GM12878 (cell line): Measurements from ENCODE around the gene DNAJC15. TPM values are rescaled to one million over a fixed set of nuclear protein-coding genes. Genes with fewer than 3 reads are reported as not detected.

ENCODE experiments used
- BHLHE40 ChIP-seq, 2 experiments: fragments of 450-650 bp in 1 of 2; IDR thresholded peaks; 2 replicates each; pipeline ENCODE4 v1.6.1; 2011 to 2017; ENCODE audit warnings: low read depth in 2 of 2, borderline replicate concordance in 1 of 2, improper control_type of control experiment in 1 of 2, low read length in 1 of 2, mild to moderate bottlenecking in 1 of 2
- CEBPB ChIP-seq, 2 experiments: fragments of 150-350 bp in 1 of 2; IDR thresholded peaks; 2 replicates each; pipeline ENCODE4 v1.6.1; 2012 to 2014; ENCODE audit warnings: low read depth in 2 of 2, low read length in 2 of 2, borderline replicate concordance in 1 of 2, inconsistent platforms in 1 of 2
- CHD1 ChIP-seq: IDR thresholded peaks from 2 replicates; pipeline ENCODE4 v1.6.1; 2012; ENCODE audit warnings: low read depth, low read length, improper control_type of control experiment
- CREB1 ChIP-seq: IDR thresholded peaks from 2 replicates; pipeline ENCODE4 v1.6.1; 2012; ENCODE audit warnings: low read depth, mild to moderate bottlenecking, inconsistent platforms
- EGR1 ChIP-seq, 2 experiments: IDR thresholded peaks; 1 replicate in 1 of 2; 2 replicates in 1 of 2; pipeline ENCODE4 v1.6.1; 2011 to 2012; ENCODE audit warnings: low read depth in 2 of 2, low read length in 2 of 2, borderline replicate concordance in 1 of 2, mild to moderate bottlenecking in 1 of 2, moderate library complexity in 1 of 2
- HDAC6 ChIP-seq: fragments of 200-600 bp; sonication (generic); IDR thresholded peaks from one replicate; pipeline ENCODE4 v1.8.0; 2017; ENCODE audit warnings: antibody characterized with exemption; ENCODE audit not compliant: unreplicated experiment
- IKZF2 ChIP-seq, 2 experiments: fragments of 450-650 bp; IDR thresholded peaks; 2 replicates each; pipeline ENCODE4 v1.6.1; 2017; ENCODE audit warnings: mild to moderate bottlenecking in 2 of 2, moderate library complexity in 2 of 2
- MEF2A ChIP-seq: IDR thresholded peaks from 2 replicates; pipeline ENCODE4 v1.6.1; 2011; ENCODE audit warnings: low read depth, mild to moderate bottlenecking, low read length, moderate library complexity; ENCODE audit not compliant: insufficient read depth
- RB1 ChIP-seq: fragments of 450-650 bp; formaldehyde crosslinking; IDR thresholded peaks from 2 replicates; pipeline ENCODE4 v1.6.1; 2017; ENCODE audit warnings: mild to moderate bottlenecking, borderline replicate concordance
- RFX5 ChIP-seq: IDR thresholded peaks from 2 replicates; pipeline ENCODE4 v1.6.1; 2011; ENCODE audit warnings: low read depth, low read length, improper control_type of control experiment
- STAT3 ChIP-seq: IDR thresholded peaks from 2 replicates; pipeline ENCODE4 v1.6.1; 2011; ENCODE audit warnings: low read depth, low read length, improper control_type of control experiment
- ZBTB4 ChIP-seq: fragments of 450-650 bp; formaldehyde crosslinking; IDR thresholded peaks from 2 replicates; pipeline ENCODE4 v1.4.0; 2022; ENCODE audit warnings: mild to moderate bottlenecking, moderate library complexity
- polyA plus RNA-seq, 11 experiments: library from polyadenylated mRNA; depleted of rRNA in 4 of 11; unstranded in 6 of 11; stranded (reverse) in 5 of 11; fragments of >200 nt; fragmentation: Nextera tagmentation in 4 of 11; fragmentation: Illumina TruSeq in 1 of 11; extraction: Ambion mirVana in 4 of 11; extraction: Trizol in 1 of 11; gene quantifications; 1 replicate in 1 of 11; 2 replicates in 10 of 11; pipeline versions ENCODE4 v1.2.1 to v1.2.3, GENCODE V29; 2011 to 2016; ENCODE audit warnings: inconsistent platforms in 2 of 11, missing spikeins in 2 of 11, low read depth in 1 of 11
- total RNA-seq, 4 experiments: library from RNA; depleted of rRNA in 3 of 4; stranded (reverse); fragments of >200 nt in 3 of 4; fragmentation: Illumina TruSeq in 1 of 4; extraction: Trizol in 1 of 4; gene quantifications; 2 replicates each; pipeline versions ENCODE4 v1.2.1 to v1.2.3, GENCODE V29; 2013 to 2021

DNAJC15 gene
- total and polyA plus RNA-seq, 10 of the 15 experiments (the other 5 are each of a cell fraction or from before 2014, with no cell fraction given), result 13.1 to 104 (median 54.4) TPM

- TF ChIP-seq MEF2A, result 0 out of 2 replicates have a peak, but pooled peaks have one; percentile 20
- peak; percentile 41; the same call in 1 of the 2 replicates for TF ChIP-seq CREB1
- TF ChIP-seq CHD1, result no peak
- TF ChIP-seq STAT3, result no peak
- TF ChIP-seq RFX5, result no peak
- TF ChIP-seq BHLHE40 (IDR thresholded peaks at IDR 0.05; ENCODE audit: borderline replicate concordance in 1 of 2, low read depth in 2 of 2, low read length in 1 of 2), result no peak
- no peak for TF ChIP-seq ZBTB4 (CRISPR knock-in tag)
- TF ChIP-seq HDAC6, result no peak
- no peak for TF ChIP-seq IKZF2 (IDR thresholded peaks at IDR 0.05)
- TF ChIP-seq RB1, result no peak
- TF ChIP-seq EGR1 (IDR thresholded peaks at IDR 0.05; ENCODE audit: borderline replicate concordance in 1 of 2, low read depth in 2 of 2, low read length in 2 of 2), result no peak
- no peak for TF ChIP-seq CEBPB (IDR thresholded peaks at IDR 0.05; ENCODE audit: borderline replicate concordance in 1 of 2, low read depth in 2 of 2, low read length in 2 of 2)
These were observed 55.0 kb downstream of the DNAJC15 start (continued) for GRCh38 chr13:43078399-43078798.
